Urinary bladder (tissue), 4 donors: ENCODE data around the gene PCGF3. TPM values are rescaled to one million over a fixed set of nuclear protein-coding genes. Genes with fewer than 3 reads are reported as not detected.

Experiments
- DNase-seq: peaks from one replicate; pipeline ENCODE4 v3.0.0-alpha.2; 2015; ENCODE audit errors: extremely low spot score
- H3K27ac ChIP-seq: one replicate; pipeline ENCODE4 v1.5.1; 2013; ENCODE audit warnings: low read depth, mild to moderate bottlenecking, moderate library complexity
- H3K36me3 ChIP-seq: one replicate; pipeline ENCODE4 v1.6.1; 2013; ENCODE audit warnings: mild to moderate bottlenecking, moderate library complexity; ENCODE audit not compliant: insufficient read depth
- H3K4me1 ChIP-seq: one replicate; pipeline ENCODE4 v1.6.1; 2013; ENCODE audit warnings: mild to moderate bottlenecking, moderate library complexity; ENCODE audit not compliant: insufficient read depth
- H3K4me3 ChIP-seq: one replicate; pipeline ENCODE4 v1.5.1; 2013; ENCODE audit warnings: low read depth, low read length
- WGBS: extraction: QIAGEN DNeasy Blood & Tissue Kit; methylation state at CpG from one replicate; pipeline ENCODE4 v1.1.7; 2013; 5-methylcytosine and 5-hydroxymethylcytosine counted together
- polyA plus RNA-seq: library from polyadenylated mRNA; stranded (reverse); fragments of 200-250 nt; gene quantifications from one replicate; pipeline ENCODE4 v1.2.3, GENCODE V29; 2013
- total RNA-seq: library from RNA; depleted of rRNA; stranded (reverse); fragments of >200 nt; gene quantifications from one replicate; pipeline ENCODE4 v1.2.3, GENCODE V29; 2014
- donor health status: healthy with polysubstance abuse.
- donor health status: healthy.

The PCGF3 gene
- total RNA-seq, result 52.6 TPM
- 36.1 TPM for polyA plus RNA-seq

GRCh38 chr4:705278-706082 lies at the start of gene PCGF3:
PCGF3 (plus strand) TSS chr4:705832; CDS start chr4:733681, 27,849 bp downstream.
- Histone ChIP-seq H3K36me3 (no peaks in the 10 kb centered on the region), H3K4me1 (peaks cover 6% of the 10 kb centered on the region), H3K4me3 (peak within 1 kb of the TSS; percentile 88), H3K27ac (peak within 1 kb of the TSS; percentile 85)
- 2% methylated on average over 82 of the region's 82 CpGs for WGBS
- peak; percentile 83 for DNase-seq

GRCh38 chr4:656436-657337 lies 48.9 kb upstream of the PCGF3 start:
- H3K4me1 ChIP-seq, result no peaks in the 10 kb centered on the region
- no peaks in the 10 kb centered on the region for H3K36me3 ChIP-seq
- DNase-seq, result no peak
- no peak overlapping the region for H3K4me3 ChIP-seq
- H3K27ac ChIP-seq, result no peak overlapping the region
- 70% methylated on average over 58 of the region's 58 CpGs for WGBS

- no peak overlapping the region for H3K27ac ChIP-seq
- H3K4me1 ChIP-seq, result no peaks in the 10 kb centered on the region
- H3K4me3 ChIP-seq, result no peak overlapping the region
- WGBS, result 78% methylated on average over 23 of the region's 23 CpGs
- DNase-seq, result no peak
- H3K36me3 ChIP-seq, result no peaks in the 10 kb centered on the region
These were observed 48.2 kb upstream of the PCGF3 start for GRCh38 chr4:657338-657833.

GRCh38 chr4:657834-658667 lies 47.6 kb upstream of the PCGF3 start:
- 84% methylated on average over 27 of the region's 27 CpGs for WGBS
- Histone ChIP-seq H3K27ac (no peak overlapping the region), H3K4me3 (no peak overlapping the region), H3K36me3 (no peaks in the 10 kb centered on the region), H3K4me1 (no peaks in the 10 kb centered on the region)
- DNase-seq, result no peak

GRCh38 chr4:658681-659667 lies 46.7 kb upstream of the PCGF3 start:
- no peaks in the 10 kb centered on the region for H3K36me3 ChIP-seq
- DNase-seq, result no peak
- WGBS, result 90% methylated on average over 32 of the region's 32 CpGs
- no peaks in the 10 kb centered on the region for H3K4me1 ChIP-seq
- H3K27ac ChIP-seq, result no peak overlapping the region
- no peak overlapping the region for H3K4me3 ChIP-seq

- no peak for DNase-seq
- no peak overlapping the region for H3K27ac ChIP-seq
- H3K36me3 ChIP-seq, result no peaks in the 10 kb centered on the region
- no peak overlapping the region for H3K4me3 ChIP-seq
- 93% methylated on average over 8 of the region's 8 CpGs for WGBS
- no peaks in the 10 kb centered on the region for H3K4me1 ChIP-seq
These were observed 45.8 kb upstream of the PCGF3 start for GRCh38 chr4:659851-660250.

GRCh38 chr4:660401-660800 lies 45.2 kb upstream of the PCGF3 start:
- no peaks in the 10 kb centered on the region for H3K4me1 ChIP-seq
- WGBS, result 92% methylated on average over 10 of the region's 10 CpGs
- DNase-seq, result no peak
- H3K27ac ChIP-seq, result no peak overlapping the region
- H3K4me3 ChIP-seq, result no peak overlapping the region
- no peaks in the 10 kb centered on the region for H3K36me3 ChIP-seq

GRCh38 chr4:661231-661630 lies 44.4 kb upstream of the PCGF3 start:
- H3K4me3 ChIP-seq, result no peak overlapping the region
- H3K4me1 ChIP-seq, result no peaks in the 10 kb centered on the region
- H3K27ac ChIP-seq, result no peak overlapping the region
- H3K36me3 ChIP-seq, result no peaks in the 10 kb centered on the region
- 94% methylated on average over 3 of the region's 3 CpGs for WGBS
- no peak for DNase-seq

GRCh38 chr4:661881-662761 lies 43.5 kb upstream of the PCGF3 start:
- Histone ChIP-seq H3K27ac (no peak overlapping the region), H3K36me3 (no peaks in the 10 kb centered on the region), H3K4me3 (no peak overlapping the region), H3K4me1 (no peaks in the 10 kb centered on the region)
- DNase-seq, result no peak
- WGBS, result 98% methylated on average over 42 of the region's 42 CpGs

- Histone ChIP-seq H3K36me3 (no peaks in the 10 kb centered on the region), H3K27ac (no peak overlapping the region), H3K4me3 (peak overlapping the region; percentile 60), H3K4me1 (no peaks in the 10 kb centered on the region)
- WGBS, result 45% methylated on average over 20 of the region's 20 CpGs
- DNase-seq, result no peak
These were observed 42.6 kb upstream of the PCGF3 start for GRCh38 chr4:663046-663437.

GRCh38 chr4:663438-664428 lies 41.9 kb upstream of the PCGF3 start:
- Histone ChIP-seq H3K4me3 (peak overlapping the region; percentile 60), H3K27ac (no peak overlapping the region), H3K4me1 (no peaks in the 10 kb centered on the region), H3K36me3 (no peaks in the 10 kb centered on the region)
- no peak for DNase-seq
- WGBS, result 2% methylated on average over 80 of the region's 80 CpGs
